B cell (primary cell): ENCODE data around the gene HADH. TPM values are rescaled to one million over a fixed set of nuclear protein-coding genes. Genes with fewer than 3 reads are reported as not detected.
"Not testable (repeated sequence)": the region's sequence is repeated elsewhere in the genome, so short reads cannot be mapped to it uniquely, and the experiment has no call there.

ENCODE experiments used
- ATAC-seq: fragments of 200-7000 bp; cut with Tn5 transposase; one replicate; pipeline ENCODE4 v1.10.0; 2021; ENCODE audit warnings: low read depth, mild to moderate bottlenecking, moderate number of reproducible peaks, moderate library complexity
- CTCF ChIA-PET: fragments of 350-600 bp; sonication (Branson Sonifier 250); formaldehyde crosslinking; loops from one replicate; lab custom pipeline; 2021; ENCODE audit warnings: antibody characterized with exemption, inconsistent platforms; lab: Charles Lee
- POLR2A ChIA-PET: fragments of 350-600 bp; sonication (Branson Sonifier 250); formaldehyde crosslinking; loops from one replicate; lab custom pipeline; 2021; ENCODE audit warnings: antibody characterized with exemption; lab: Charles Lee
- DNase-seq: peaks from one replicate; pipeline ENCODE4 v3.0.0; 2013
- H2AFZ ChIP-seq: 2 replicates; pipeline ENCODE4 v1.6.1; 2012; ENCODE audit warnings: mild to moderate bottlenecking, low read depth, low read length; ENCODE audit not compliant: insufficient read depth, poor library complexity, severe bottlenecking
- H3K27ac ChIP-seq, 2 donors: 1 replicate in 1 of 2; 2 replicates in 1 of 2; pipeline ENCODE4 v1.5.1; 2012 to 2013; ENCODE audit warnings: low read length in 2 of 2, mild to moderate bottlenecking in 2 of 2, moderate library complexity in 1 of 2
- H3K27me3 ChIP-seq, 4 experiments: fragments of 200-600 bp in 1 of 4; sonication (generic) in 1 of 4; replicated peaks in 1 of 4; 1 replicate in 2 of 4; 2 replicates in 2 of 4; pipeline versions ENCODE4 v1.6.1 to v1.7.0; 2013 to 2016; ENCODE audit warnings: low read length in 3 of 4, mild to moderate bottlenecking in 2 of 4, mixed read lengths in 1 of 4, moderate library complexity in 1 of 4; ENCODE audit not compliant: insufficient read depth in 4 of 4, control insufficient read depth in 3 of 4; ENCODE audit errors: control extremely low read depth in 1 of 4
- H3K36me3 ChIP-seq, 2 experiments: replicated peaks in 1 of 2; 1 replicate in 1 of 2; 2 replicates in 1 of 2; pipeline versions ENCODE4 v1.6.1 to v1.7.1; 2013; ENCODE audit warnings: low read length in 1 of 2; ENCODE audit not compliant: insufficient read depth in 2 of 2, control insufficient read depth in 1 of 2; ENCODE audit errors: control extremely low read depth in 1 of 2, extremely low read depth in 1 of 2
- H3K4me1 ChIP-seq, 2 donors: fragments of 200-600 bp in 1 of 2; sonication (generic) in 1 of 2; 1 replicate in 1 of 2; 2 replicates in 1 of 2; pipeline versions ENCODE4 v1.5.1 to v1.6.1; 2013 to 2017; ENCODE audit warnings: low read length in 2 of 2; ENCODE audit not compliant: control insufficient read depth in 2 of 2, insufficient read depth in 2 of 2
- H3K4me2 ChIP-seq: replicated peaks from 2 replicates; pipeline ENCODE3; 2012; ENCODE audit warnings: mild to moderate bottlenecking, low read depth, low read length; ENCODE audit not compliant: poor library complexity, severe bottlenecking
- H3K4me3 ChIP-seq, 5 experiments: fragments of 200-600 bp in 1 of 5; sonication (generic) in 1 of 5; 1 replicate in 3 of 5; 2 replicates in 2 of 5; pipeline versions ENCODE4 v1.5.1 to v1.7.0; 2011 to 2016; ENCODE audit warnings: low read length in 4 of 5, mild to moderate bottlenecking in 4 of 5, low read depth in 2 of 5, control low read depth in 1 of 5, moderate library complexity in 1 of 5; ENCODE audit not compliant: insufficient read depth in 1 of 5; ENCODE audit errors: control extremely low read depth in 1 of 5, extremely low read depth in 1 of 5
- H3K79me2 ChIP-seq: fragments of 200-600 bp; sonication (generic); one replicate; pipeline ENCODE4 v1.6.0; 2016; ENCODE audit warnings: low read length; ENCODE audit not compliant: control insufficient read depth, insufficient read depth
- H3K9ac ChIP-seq: fragments of 200-600 bp; sonication (generic); 2 replicates; pipeline ENCODE4 v1.6.1; 2017; ENCODE audit warnings: mild to moderate bottlenecking, low read length, moderate library complexity
- H3K9me3 ChIP-seq, 3 donors: one replicate each; pipeline versions ENCODE4 v1.6.1 to v1.7.1; 2013; ENCODE audit warnings: low read length in 2 of 3; ENCODE audit not compliant: control insufficient read depth in 2 of 3, insufficient read depth in 1 of 3; ENCODE audit errors: control extremely low read depth in 1 of 3
- H4K20me1 ChIP-seq: 2 replicates; pipeline ENCODE4 v1.6.0; 2012; ENCODE audit warnings: mild to moderate bottlenecking, low read length; ENCODE audit not compliant: insufficient read depth, control insufficient read depth, poor library complexity, severe bottlenecking
- H3K27ac Mint-ChIP-seq: one replicate; pipeline ENCODE4 v1.8.0; 2021; ENCODE audit warnings: mixed read lengths
- H3K27me3 Mint-ChIP-seq: one replicate; pipeline ENCODE4 v1.8.0; 2021; ENCODE audit warnings: mixed read lengths
- H3K4me1 Mint-ChIP-seq: one replicate; pipeline ENCODE4 v1.8.0; 2021; ENCODE audit warnings: mixed read lengths
- H3K4me3 Mint-ChIP-seq: one replicate; pipeline ENCODE4 v1.8.0; 2021; ENCODE audit warnings: mixed read lengths
- H3K9me3 Mint-ChIP-seq: one replicate; pipeline ENCODE4 v1.8.0; 2022; ENCODE audit warnings: mixed read lengths; ENCODE audit not compliant: insufficient read depth
- EZH2 ChIP-seq: IDR thresholded peaks from 2 replicates; pipeline ENCODE4 v1.6.1; 2012; ENCODE audit warnings: borderline replicate concordance, low read depth, mild to moderate bottlenecking, moderate library complexity, low read length; ENCODE audit not compliant: insufficient read depth, poor library complexity, severe bottlenecking
- WGBS: methylation state at CpG from one replicate; pipeline ENCODE4 v1.1.5; 2013; ENCODE audit warnings: missing lambda C conversion rate; ENCODE audit not compliant: insufficient coverage; 5-methylcytosine and 5-hydroxymethylcytosine counted together
- intact Hi-C: fragments of 100-400 bp; cut with micrococcal nuclease; formaldehyde crosslinking; loops from one replicate; pipeline ENCODE4 v1.10.0; 2022
- polyA plus RNA-seq: library from polyadenylated mRNA; depleted of rRNA; stranded (reverse); fragments of >200 nt; gene quantifications from 2 replicates; pipeline ENCODE4 v1.2.3, GENCODE V29; 2012
- total RNA-seq, 2 donors: library from RNA; stranded (reverse); fragments of 120-200 nt in 1 of 2; gene quantifications; 1 replicate in 1 of 2; 2 replicates in 1 of 2; pipeline versions ENCODE4 v1.2.3 to v1.2.4, GENCODE V29; 2013 to 2022
- TF ChIP-seq, protein P1 (sequence below): fragments of 200-600 bp; IDR thresholded peaks from one replicate; pipeline ENCODE4 v1.8.0; 2022; ENCODE audit warnings: antibody characterized with exemption, mild to moderate bottlenecking

Gene HADH
- total and polyA plus RNA-seq, 2 donors (not counting 1 experiment from before 2014, with no cell fraction given): 21.9 to 26.1 TPM

DNA sequence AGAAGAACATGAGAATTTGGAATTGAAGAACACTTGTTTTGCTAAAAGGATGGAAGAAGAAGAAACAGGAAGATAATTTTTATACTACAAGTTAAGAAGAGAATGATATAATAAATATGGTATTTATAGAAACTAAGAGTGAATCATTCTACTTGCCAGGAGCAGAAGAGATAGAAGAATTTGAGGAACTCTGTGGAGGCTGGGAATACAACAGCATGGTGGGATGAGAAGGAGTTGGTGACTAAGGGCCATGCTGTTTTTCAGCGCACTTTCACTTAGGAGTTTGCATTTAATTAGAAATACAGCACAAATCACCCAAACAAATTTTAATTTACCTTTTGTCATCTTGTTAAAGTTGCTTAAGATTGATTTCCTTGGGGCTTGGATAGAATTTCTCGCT, 20.5 kb downstream of the HADH start:
- Histone ChIP-seq H3K4me3 (no peak overlapping the region), H3K36me3 (peaks cover 0 to 14% of the 10 kb centered on the region in 2 experiments), H3K27ac (no peak overlapping the region), H3K27me3 (no peaks in the 10 kb centered on the region), H4K20me1 (no peaks in the 10 kb centered on the region), H3K4me2 (no peak overlapping the region), H3K79me2 (peaks cover 13% of the 10 kb centered on the region), H2AFZ (no peak overlapping the region), H3K9ac (no peak overlapping the region), H3K9me3 (no peaks in the 10 kb centered on the region), H3K4me1 (no peaks in the 10 kb centered on the region)
- DNase-seq: no peak
- Mint-ChIP-seq H3K9me3 (no peaks in the 10 kb centered on the region), H3K4me1 (peaks cover 5% of the 10 kb centered on the region), H3K27ac (no peak overlapping the region), H3K4me3 (no peak overlapping the region), H3K27me3 (no peaks in the 10 kb centered on the region)
- TF ChIP-seq, protein P1, sequence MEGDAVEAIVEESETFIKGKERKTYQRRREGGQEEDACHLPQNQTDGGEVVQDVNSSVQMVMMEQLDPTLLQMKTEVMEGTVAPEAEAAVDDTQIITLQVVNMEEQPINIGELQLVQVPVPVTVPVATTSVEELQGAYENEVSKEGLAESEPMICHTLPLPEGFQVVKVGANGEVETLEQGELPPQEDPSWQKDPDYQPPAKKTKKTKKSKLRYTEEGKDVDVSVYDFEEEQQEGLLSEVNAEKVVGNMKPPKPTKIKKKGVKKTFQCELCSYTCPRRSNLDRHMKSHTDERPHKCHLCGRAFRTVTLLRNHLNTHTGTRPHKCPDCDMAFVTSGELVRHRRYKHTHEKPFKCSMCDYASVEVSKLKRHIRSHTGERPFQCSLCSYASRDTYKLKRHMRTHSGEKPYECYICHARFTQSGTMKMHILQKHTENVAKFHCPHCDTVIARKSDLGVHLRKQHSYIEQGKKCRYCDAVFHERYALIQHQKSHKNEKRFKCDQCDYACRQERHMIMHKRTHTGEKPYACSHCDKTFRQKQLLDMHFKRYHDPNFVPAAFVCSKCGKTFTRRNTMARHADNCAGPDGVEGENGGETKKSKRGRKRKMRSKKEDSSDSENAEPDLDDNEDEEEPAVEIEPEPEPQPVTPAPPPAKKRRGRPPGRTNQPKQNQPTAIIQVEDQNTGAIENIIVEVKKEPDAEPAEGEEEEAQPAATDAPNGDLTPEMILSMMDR: no peak
- TF ChIP-seq EZH2: no peak
- ChIA-PET CTCF (interaction anchor here (0.7 kb wide), 1 partner anchor 10 kb away, joined by 4 read pairs; no protein-coding TSS in a partner anchor), POLR2A (no interaction called here)
- intact Hi-C loops: no loop called here
- WGBS: no CpG with 5 or more reads among the region's 2 CpGs
- no peak for ATAC-seq

DNA sequence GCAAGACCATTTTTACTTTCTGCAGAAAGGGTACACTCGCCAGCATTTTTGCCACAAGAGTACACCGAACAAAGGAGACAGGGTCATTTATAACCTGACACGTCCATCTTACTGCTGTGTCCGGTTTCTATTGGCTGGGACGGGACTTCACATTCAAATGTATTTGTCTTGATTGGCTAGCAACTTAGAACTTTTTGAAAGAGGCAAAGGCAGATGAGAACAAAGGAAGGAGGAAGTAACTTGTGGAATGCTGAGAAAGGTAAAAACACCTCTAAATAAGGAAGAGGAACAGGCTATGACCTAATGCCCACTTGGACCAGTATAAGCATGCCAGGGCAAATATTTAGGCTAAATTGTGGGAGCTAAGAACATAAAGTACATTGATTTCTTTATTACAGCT, 22.7 kb downstream of the HADH start:
- CTCF ChIA-PET, H3K27me3 ChIP-seq, POLR2A ChIA-PET, H3K27me3 Mint-ChIP-seq, H3K4me1 ChIP-seq, intact Hi-C loops, H3K4me1 Mint-ChIP-seq, H3K27ac Mint-ChIP-seq, H3K27ac ChIP-seq, H3K9me3 Mint-ChIP-seq, H3K9me3 ChIP-seq, H3K9ac ChIP-seq, H3K4me3 ChIP-seq, H4K20me1 ChIP-seq, H3K4me2 ChIP-seq, H3K4me3 Mint-ChIP-seq, H2AFZ ChIP-seq, ATAC-seq, DNase-seq, H3K79me2 ChIP-seq: not testable (repeated sequence)
- 95% methylated on average over 4 of the region's 5 CpGs for WGBS
- H3K36me3 ChIP-seq: peaks cover 6 to 30% of the 10 kb centered on the region in 2 experiments
